ENCODE results near the gene C20orf202. TPM values are rescaled to one million over a fixed set of nuclear protein-coding genes. Genes with fewer than 3 reads are reported as not detected.

Gene C20orf202
- not detected in 2 replicates for total RNA-seq

DNA sequence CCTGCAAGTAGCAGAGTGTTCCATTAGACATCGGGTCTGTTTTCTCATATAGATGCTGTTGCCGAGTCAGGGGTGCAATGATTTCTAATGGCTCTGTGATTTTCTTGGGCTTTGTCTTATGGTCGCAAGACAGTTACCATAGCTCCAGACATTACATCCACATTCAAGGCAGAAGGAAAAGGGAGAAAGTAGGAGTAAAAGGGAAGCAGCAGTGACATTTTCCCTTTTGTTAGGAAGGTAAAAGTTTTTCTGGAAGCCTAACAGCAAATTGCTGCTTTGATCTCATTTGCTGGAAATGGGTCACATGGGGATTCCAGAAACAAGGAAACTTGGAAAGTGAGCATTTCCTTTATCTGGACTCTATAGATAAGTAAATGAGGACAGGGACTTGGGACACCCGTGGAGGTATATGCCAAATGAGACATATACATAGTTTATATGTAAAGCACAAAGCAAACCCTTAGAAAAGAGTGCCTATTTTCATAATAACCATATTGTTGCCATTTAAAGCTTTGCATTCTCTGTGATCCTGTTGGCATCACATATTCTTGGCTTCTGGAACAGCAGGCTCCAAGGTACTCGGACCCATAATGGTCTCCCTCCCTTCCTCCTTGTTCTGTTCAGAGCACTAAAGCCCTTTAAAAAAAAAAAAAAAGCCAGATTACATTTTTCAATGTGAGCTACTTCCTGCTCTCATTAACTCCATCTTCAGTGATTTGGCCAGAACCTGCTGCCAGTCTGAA is at the start of gene C20orf202:
Gene C20orf202 (plus strand): TSS at position 693 of the 743 bp plus-strand sequence. CDS start 132 bp downstream, outside the sequence.

DNA sequence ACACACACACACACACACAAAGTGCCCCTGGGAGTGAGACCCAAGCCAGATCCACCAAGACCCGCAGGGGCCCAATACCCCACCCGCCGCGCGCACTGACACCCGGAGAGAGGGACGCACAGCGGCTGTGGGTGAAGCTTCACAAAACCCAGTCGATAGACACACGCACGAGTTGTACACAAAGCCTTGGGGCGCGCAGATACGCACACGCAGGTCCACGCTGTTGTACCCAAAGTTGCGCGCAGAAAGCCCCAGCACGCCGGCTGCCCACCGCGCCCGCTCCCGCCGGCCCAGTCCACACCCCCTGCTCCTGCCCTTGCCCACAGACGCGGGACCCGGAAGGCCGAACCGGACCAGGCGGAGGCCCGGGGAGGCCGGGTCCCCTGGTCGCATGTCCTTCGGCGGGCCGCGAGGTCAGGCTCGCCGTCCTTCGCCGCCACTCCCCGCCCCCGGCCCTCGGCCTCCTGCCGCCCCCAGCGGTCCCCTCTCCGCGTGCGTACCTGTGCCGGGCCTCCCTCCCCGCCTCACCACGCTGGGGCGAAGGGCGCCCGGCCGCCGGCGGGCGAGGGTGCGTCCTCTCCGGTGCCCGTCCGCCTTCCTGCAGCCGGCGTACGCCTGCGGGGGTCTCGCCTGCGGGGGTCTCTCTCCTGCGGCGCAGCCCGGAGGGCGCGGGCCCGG is 18.5 kb upstream of the C20orf202 start, which contains the start of gene TMEM74B:
Gene TMEM74B (minus strand): TSS at position 344 of the 678 bp plus-strand sequence. CDS start 1,180 bp downstream, outside the sequence.

DNA sequence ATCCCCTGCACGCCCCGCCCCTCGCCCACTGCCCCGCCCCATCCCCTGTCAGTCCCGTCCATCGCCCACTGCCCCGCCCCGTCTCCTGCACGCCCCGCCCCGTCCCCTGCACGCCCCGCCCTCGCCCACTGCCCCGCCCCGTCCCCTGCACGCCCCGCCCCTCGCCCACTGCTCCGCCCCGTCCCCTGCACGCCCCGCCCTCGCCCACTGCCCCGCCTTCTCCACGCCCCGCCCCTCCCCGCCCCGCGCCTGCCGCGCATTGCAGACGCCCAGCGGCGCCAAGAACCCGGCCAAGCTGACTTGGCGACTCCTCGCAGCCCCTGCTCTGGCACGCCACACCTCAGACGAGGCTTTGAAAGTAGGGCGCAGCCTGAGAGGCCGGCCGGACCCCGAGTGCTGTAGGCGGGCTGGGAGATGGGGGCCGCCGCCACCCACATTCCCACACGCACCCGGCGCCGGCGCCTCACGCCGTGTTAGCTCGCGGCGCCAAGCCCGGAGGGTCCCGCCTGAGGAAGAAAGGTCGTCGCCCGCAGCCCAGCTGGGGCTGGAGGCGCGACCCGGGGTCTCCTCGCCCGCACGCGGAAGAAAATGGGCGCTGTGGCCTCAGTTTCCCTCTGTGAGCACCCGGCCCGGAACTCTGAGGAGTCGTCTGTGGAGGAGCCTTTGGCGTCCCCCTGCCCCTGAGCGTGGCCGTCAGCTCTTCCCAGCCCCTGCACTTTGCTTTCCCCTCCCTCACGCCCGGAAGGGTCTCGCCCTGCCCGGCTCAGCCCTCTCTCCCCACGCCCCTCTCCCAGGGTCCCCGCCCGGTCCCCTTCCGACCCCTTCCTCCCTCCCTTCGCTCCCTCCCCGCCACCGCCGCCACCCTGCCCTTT is 22.8 kb downstream of the C20orf202 start, which contains the start of gene RAD21L1:
Gene RAD21L1 (plus strand): TSS at position 262 of the 872 bp plus-strand sequence. CDS start 2,410 bp downstream, outside the sequence.

Other genes starting within 250 kb of the C20orf202 start
- not detected in 2 replicates for gene RSPO4, start 201.1 kb upstream of the C20orf202 start, total RNA-seq
- gene PSMF1, start 84.9 kb upstream of the C20orf202 start, total RNA-seq, result 118 and 147 TPM in 2 replicates
- gene TMEM74B, start 18.5 kb upstream of the C20orf202 start, total RNA-seq, result 0.26 TPM in 1 of 2 replicates, not detected in the other
- gene RAD21L1, start 22.6 kb downstream of the C20orf202 start, total RNA-seq, result 0.52 and 0.88 TPM in 2 replicates
- 8.1 and 9.2 TPM in 2 replicates for gene SNPH, start 62.8 kb downstream of the C20orf202 start, total RNA-seq
- gene SDCBP2, start 125.7 kb downstream of the C20orf202 start, total RNA-seq, result 1.8 and 10.4 TPM in 2 replicates
- gene FKBP1A, start 189.6 kb downstream of the C20orf202 start, total RNA-seq, result 145 and 150 TPM in 2 replicates

All from epithelial cell of alveolus of lung (primary cell).